G401.6 (cell line): Measurements from ENCODE around the gene TAF11L7.
"Not testable (repeated sequence)": the region's sequence is repeated elsewhere in the genome, so short reads cannot be mapped to it uniquely, and the experiment has no call there.

Source experiments
- FAIRE-seq: peaks from 2 replicates; lab custom pipeline; 2012; peaks lifted over from hg19 to GRCh38; lab: Jason Lieb, UNC

TAF11L7 gene

GRCh38 chr5:17585658-17586057 is at the start of gene TAF11L7:
TSS of gene TAF11L7 (minus strand) at chr5:17585758.
- FAIRE-seq: not testable (repeated sequence)

- no peak for FAIRE-seq
Measured at GRCh38 chr5:17634160-17634559, 48.6 kb upstream of the TAF11L7 start, which contains the start of gene TAF11L14. TSS of gene TAF11L14 (plus strand) at chr5:17634460.

- FAIRE-seq: not testable (repeated sequence)
Measured at GRCh38 chr5:17631788-17632187, 46.2 kb upstream of the TAF11L7 start, which contains the start of gene TAF11L13. TSS of gene TAF11L13 (plus strand) at chr5:17632088.

GRCh38 chr5:17625686-17626085 is 40.1 kb upstream of the TAF11L7 start:
- no peak for FAIRE-seq

GRCh38 chr5:17620627-17621026 is 35.1 kb upstream of the TAF11L7 start:
- FAIRE-seq: no peak

- no peak for FAIRE-seq
Measured at GRCh38 chr5:17619354-17619753, 33.8 kb upstream of the TAF11L7 start.

- no peak for FAIRE-seq
Measured at GRCh38 chr5:17614872-17615605, 29.5 kb upstream of the TAF11L7 start.

GRCh38 chr5:17610092-17610491 is 24.5 kb upstream of the TAF11L7 start, which contains the start of gene TAF11L12:
TSS of gene TAF11L12 (plus strand) at chr5:17610392.
- FAIRE-seq: not testable (repeated sequence)

GRCh38 chr5:17607461-17607860 is 21.9 kb upstream of the TAF11L7 start:
- not testable (repeated sequence) for FAIRE-seq

GRCh38 chr5:17604951-17605350 is 19.4 kb upstream of the TAF11L7 start:
- FAIRE-seq: no peak

- FAIRE-seq: not testable (repeated sequence)
Measured at GRCh38 chr5:17603880-17604279, 18.3 kb upstream of the TAF11L7 start, which contains the start of gene TAF11L11. TSS of gene TAF11L11 (plus strand) at chr5:17604183.

- not testable (repeated sequence) for FAIRE-seq
Measured at GRCh38 chr5:17597728-17598127, 12.2 kb upstream of the TAF11L7 start, which contains the start of gene TAF11L10. TSS of gene TAF11L10 (minus strand) at chr5:17597828.

GRCh38 chr5:17594255-17594654 is 8.7 kb upstream of the TAF11L7 start, which contains the start of gene TAF11L9:
TSS of gene TAF11L9 (minus strand) at chr5:17594394.
- FAIRE-seq: not testable (repeated sequence)

GRCh38 chr5:17590860-17591259 is 5.3 kb upstream of the TAF11L7 start, which contains the start of gene TAF11L8:
TSS of gene TAF11L8 (minus strand) at chr5:17590960.
- not testable (repeated sequence) for FAIRE-seq
